Gastrocnemius medialis (tissue), 4 donors: ENCODE data around the gene PRKACA.

Source experiments
- POLR2A ChIP-seq, 2 donors: fragments of 450-650 bp; IDR thresholded peaks; one replicate each; pipeline ENCODE4 v1.6.1; 2017; ENCODE audit warnings: antibody characterized with exemption in 2 of 2, mild to moderate bottlenecking in 2 of 2, moderate library complexity in 2 of 2
- TF ChIP-seq, protein P1 (sequence below), 5 experiments: fragments of 450-650 bp in 3 of 5; fragments of 200-600 bp in 2 of 5; sonication (generic) in 2 of 5; IDR thresholded peaks in 4 of 5; conservative IDR thresholded peaks in 1 of 5; 1 replicate in 4 of 5; 2 replicates in 1 of 5; pipeline ENCODE4 v1.5.1; 2016 to 2019; ENCODE audit warnings: antibody characterized with exemption in 5 of 5, mild to moderate bottlenecking in 3 of 5, moderate library complexity in 3 of 5

DNA sequence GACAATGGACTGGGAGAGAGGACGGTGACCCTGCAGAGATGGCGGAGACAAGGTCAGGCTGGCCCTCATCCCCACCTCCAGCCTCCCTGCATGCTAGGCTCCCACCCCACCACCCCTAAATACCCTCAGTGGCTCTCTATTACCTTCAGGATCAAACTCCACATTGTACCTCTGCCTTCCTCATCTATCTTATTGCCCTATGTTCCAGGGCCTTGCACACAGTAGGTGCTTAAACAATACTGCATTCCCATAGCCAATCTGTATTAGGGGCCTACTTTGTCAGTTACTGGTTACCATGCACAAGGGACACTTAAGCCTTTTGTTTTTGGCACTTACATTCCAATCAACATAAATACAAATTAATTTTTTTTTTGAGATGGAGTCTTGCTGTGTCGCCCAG is 62.2 kb downstream of the PRKACA start:
- TF ChIP-seq, protein P1, sequence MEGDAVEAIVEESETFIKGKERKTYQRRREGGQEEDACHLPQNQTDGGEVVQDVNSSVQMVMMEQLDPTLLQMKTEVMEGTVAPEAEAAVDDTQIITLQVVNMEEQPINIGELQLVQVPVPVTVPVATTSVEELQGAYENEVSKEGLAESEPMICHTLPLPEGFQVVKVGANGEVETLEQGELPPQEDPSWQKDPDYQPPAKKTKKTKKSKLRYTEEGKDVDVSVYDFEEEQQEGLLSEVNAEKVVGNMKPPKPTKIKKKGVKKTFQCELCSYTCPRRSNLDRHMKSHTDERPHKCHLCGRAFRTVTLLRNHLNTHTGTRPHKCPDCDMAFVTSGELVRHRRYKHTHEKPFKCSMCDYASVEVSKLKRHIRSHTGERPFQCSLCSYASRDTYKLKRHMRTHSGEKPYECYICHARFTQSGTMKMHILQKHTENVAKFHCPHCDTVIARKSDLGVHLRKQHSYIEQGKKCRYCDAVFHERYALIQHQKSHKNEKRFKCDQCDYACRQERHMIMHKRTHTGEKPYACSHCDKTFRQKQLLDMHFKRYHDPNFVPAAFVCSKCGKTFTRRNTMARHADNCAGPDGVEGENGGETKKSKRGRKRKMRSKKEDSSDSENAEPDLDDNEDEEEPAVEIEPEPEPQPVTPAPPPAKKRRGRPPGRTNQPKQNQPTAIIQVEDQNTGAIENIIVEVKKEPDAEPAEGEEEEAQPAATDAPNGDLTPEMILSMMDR (IDR thresholded peaks at IDR 0.05 in 4 of 5, conservative IDR thresholded peaks at IDR 0.05 in 1 of 5) = no peak
- TF ChIP-seq POLR2A (IDR thresholded peaks at IDR 0.05) = no peak
